Cardiac fibroblast (primary cell): ENCODE measurements around the gene LPO.

Experiments used
- DNase-seq, 2 donors: peaks; one replicate each; pipeline versions ENCODE4 v3.0.0 to v3.0.0-alpha.2; 2010; ENCODE audit warnings: low read depth in 2 of 2
- H3K4me3 ChIP-seq, 2 donors: replicated peaks in 1 of 2; 1 replicate in 1 of 2; 2 replicates in 1 of 2; pipeline ENCODE4 v1.5.1; 2011; ENCODE audit warnings: low read depth in 2 of 2, low read length in 2 of 2, mild to moderate bottlenecking in 2 of 2, moderate library complexity in 1 of 2
- CTCF ChIP-seq: IDR thresholded peaks from one replicate; pipeline ENCODE4 v1.5.1; 2011; ENCODE audit warnings: low read depth, mild to moderate bottlenecking, low read length, inconsistent platforms

Gene LPO

GRCh38 chr17:58196610-58197009 lies 41.8 kb upstream of the LPO start:
- TF ChIP-seq CTCF, result no peak
- no peak for DNase-seq
- no peak overlapping the region for H3K4me3 ChIP-seq

GRCh38 chr17:58200024-58200633 lies 38.3 kb upstream of the LPO start:
- TF ChIP-seq CTCF, result peak; percentile 68
- DNase-seq, result peak; percentile 35 to 59

GRCh38 chr17:58202859-58203258 lies 35.5 kb upstream of the LPO start:
- no peak overlapping the region for H3K4me3 ChIP-seq
- no peak for DNase-seq
- no peak for TF ChIP-seq CTCF

More at GRCh38 chr17:58200024-58200633, 38.3 kb upstream of the LPO start:
- no peak overlapping the region for H3K4me3 ChIP-seq

GRCh38 chr17:58204796-58205195 lies 33.6 kb upstream of the LPO start:
- TF ChIP-seq CTCF, result no peak
- no peak for DNase-seq
- no peak overlapping the region for H3K4me3 ChIP-seq

- H3K4me3 ChIP-seq, result no peak overlapping the region
- no peak for DNase-seq
- TF ChIP-seq CTCF, result no peak
Measured at GRCh38 chr17:58205936-58206335, 32.4 kb upstream of the LPO start.

- no peak overlapping the region for H3K4me3 ChIP-seq
- DNase-seq, result no peak
- TF ChIP-seq CTCF, result no peak
Measured at GRCh38 chr17:58207451-58207850, 30.9 kb upstream of the LPO start.

GRCh38 chr17:58208344-58208743 lies 30.0 kb upstream of the LPO start:
- H3K4me3 ChIP-seq, result no peak overlapping the region
- no peak for TF ChIP-seq CTCF
- no peak for DNase-seq
